Astrocyte of the cerebellum (primary cell): ENCODE results near the gene RNF227.
"Not testable (repeated sequence)": the region's sequence is repeated elsewhere in the genome, so short reads cannot be mapped to it uniquely, and the experiment has no call there.

Experiments used
- DNase-seq: peaks from one replicate; pipeline ENCODE4 v3.0.0-alpha.2; 2011; ENCODE audit warnings: low read depth
- H3K4me3 ChIP-seq: 2 replicates; pipeline ENCODE4 v1.5.1; 2011; ENCODE audit warnings: mild to moderate bottlenecking, low read depth, low read length, moderate library complexity
- in situ Hi-C: cut with HindIII; loops from 2 replicates; pipeline ENCODE4 v1.10.0; 2017; ENCODE audit warnings: low sequenced_read_pairs
- TF ChIP-seq, protein P1 (sequence below): IDR thresholded peaks from 2 replicates; pipeline ENCODE4 v1.5.1; 2012; ENCODE audit warnings: low read length, low read depth, moderate library complexity, mild to moderate bottlenecking; ENCODE audit errors: missing control alignments

The RNF227 gene

DNA sequence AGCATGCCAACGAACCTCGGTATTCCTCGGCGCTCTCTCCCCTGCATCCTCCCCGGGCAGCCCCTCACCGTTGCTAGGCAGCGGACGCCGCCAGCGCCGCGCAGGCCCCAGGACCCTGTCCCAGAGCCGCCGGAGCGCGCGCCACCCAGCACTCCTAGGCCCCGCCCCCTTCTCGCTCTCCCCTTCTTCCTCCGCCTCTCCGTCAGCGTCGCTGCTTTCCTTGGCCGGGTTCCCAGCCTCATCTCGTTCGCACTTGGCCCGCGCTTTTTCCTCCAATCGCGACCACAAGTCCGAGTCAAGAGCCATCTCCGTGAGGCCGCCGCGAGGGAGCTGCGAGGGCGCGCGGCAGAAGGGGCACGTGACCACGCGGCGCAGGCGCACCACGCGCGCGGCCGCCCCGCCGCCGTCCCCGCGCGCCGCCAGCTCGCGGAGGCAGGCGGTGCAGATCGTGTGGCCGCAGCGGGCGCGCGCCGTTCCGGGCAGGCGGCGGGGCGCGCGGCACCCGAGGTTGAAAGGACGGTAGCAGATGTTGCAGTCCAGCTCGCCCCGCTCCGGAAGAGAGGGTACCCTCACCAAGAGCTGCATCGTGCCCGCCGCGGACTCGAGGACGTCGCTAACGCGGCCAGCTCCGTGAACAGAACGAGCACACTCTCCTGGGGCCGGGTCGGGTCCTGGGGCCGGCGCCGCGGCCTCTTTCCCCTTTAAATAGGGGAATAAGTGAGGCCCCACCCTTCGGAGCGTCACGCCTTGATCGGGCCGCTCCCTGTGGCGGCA is at the start of gene RNF227:
Gene RNF227 (minus strand): TSS at position 679 of the 774 bp plus-strand sequence. CDS start 94 bp downstream, at position 585.
- H3K4me3 ChIP-seq, result peak within 1 kb of the TSS; percentile 47
- TF ChIP-seq, protein P1, sequence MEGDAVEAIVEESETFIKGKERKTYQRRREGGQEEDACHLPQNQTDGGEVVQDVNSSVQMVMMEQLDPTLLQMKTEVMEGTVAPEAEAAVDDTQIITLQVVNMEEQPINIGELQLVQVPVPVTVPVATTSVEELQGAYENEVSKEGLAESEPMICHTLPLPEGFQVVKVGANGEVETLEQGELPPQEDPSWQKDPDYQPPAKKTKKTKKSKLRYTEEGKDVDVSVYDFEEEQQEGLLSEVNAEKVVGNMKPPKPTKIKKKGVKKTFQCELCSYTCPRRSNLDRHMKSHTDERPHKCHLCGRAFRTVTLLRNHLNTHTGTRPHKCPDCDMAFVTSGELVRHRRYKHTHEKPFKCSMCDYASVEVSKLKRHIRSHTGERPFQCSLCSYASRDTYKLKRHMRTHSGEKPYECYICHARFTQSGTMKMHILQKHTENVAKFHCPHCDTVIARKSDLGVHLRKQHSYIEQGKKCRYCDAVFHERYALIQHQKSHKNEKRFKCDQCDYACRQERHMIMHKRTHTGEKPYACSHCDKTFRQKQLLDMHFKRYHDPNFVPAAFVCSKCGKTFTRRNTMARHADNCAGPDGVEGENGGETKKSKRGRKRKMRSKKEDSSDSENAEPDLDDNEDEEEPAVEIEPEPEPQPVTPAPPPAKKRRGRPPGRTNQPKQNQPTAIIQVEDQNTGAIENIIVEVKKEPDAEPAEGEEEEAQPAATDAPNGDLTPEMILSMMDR, result no peak
- in situ Hi-C loops, result no loop called here
- peak; percentile 86 for DNase-seq

DNA sequence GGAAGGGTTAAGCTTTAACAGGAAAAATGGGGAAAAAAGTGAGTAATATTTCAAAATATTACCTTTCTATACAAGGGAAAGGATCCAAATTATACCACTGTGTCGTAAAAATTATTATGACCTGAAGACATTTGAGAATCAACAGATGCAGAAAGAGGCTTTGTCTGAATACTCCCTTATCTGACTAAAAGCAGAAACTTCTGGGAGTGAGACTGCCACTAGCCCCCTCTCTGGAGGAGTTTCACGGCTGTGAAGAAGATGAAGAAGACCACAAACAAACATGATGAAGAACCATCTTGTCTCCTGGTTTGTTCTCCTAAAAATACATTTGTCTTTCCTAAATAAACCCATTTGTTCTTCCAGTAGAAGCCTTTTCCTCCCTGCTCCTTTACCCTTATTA is 45.3 kb upstream of the RNF227 start:
- TF ChIP-seq, protein P1, result no peak
- DNase-seq, result no peak

DNA sequence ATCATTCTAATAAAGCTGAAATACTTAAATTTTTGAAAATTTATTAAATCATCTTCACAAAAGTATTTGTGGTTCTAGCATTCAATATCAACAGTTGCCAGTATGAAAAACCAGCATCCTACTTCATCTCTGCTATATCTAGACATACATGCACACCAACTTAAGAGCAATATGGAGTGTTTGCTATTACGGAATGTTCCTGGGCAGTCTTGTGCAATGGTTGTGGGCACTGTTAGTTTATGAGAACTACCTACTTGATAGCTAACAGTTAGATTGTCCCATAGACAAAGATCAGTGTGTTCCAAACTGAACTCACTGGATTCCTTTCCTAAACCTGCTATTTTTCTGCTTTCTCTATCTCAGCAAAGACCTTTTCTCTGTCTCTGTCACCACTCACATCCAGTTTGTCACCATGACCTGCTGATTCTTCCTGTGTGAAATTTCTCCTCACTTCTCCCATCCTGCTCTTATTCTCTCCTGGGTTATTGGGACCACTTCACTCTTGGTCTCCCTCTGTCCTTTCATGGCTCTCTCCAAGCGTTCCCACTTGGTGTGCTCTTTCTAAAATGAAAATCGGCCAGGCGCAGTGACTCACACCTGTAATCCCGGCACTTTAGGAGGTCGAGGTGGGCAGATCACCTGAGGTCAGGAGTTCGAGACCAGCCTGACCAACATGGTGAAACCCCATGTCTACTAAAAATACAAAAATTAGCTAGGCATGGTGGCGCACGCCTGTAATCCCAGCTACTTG is 43.6 kb upstream of the RNF227 start:
- DNase-seq, result no peak
- no peak overlapping the region for H3K4me3 ChIP-seq
- in situ Hi-C loops, result no loop called here
- TF ChIP-seq, protein P1, result no peak

More for the DNA sequence above, 45.3 kb upstream of the RNF227 start:
- in situ Hi-C loops, result no loop called here
- H3K4me3 ChIP-seq, result no peak overlapping the region

DNA sequence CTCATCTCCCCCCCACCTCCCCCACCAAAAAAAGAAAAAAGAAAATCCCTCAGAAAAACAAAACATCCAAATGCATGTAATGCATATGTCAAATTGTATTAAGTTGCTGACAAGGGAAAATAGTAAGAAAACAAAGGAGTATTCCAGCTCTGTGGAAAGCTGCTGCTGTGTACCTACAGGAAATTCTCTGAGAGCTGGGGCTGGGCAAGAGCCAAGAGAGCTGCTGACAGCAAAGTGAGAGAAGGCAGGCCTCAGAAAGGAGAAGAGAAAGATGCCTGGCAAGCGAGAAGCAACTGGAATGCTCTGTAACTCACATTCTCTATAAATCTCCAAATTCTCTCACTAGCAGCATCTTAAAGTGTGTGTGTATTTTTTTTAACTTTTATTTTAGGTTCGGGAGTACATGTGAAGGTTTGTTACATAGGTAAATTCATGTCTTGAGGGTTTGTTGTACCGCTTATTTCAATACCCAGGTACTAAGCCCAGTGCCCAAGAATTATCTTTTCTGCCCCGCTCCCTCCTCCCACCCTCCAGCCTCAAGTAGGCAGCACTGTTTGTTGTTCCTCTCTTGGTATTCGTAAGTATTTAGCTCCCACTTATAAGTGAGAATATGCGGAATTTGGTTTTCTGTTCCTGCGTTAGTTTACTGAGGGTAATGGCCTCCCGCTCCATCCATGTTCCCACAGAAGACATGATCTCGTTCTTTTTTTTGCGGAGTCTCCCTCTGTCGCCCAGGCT is 40.3 kb upstream of the RNF227 start:
- in situ Hi-C loops, result no loop called here
- no peak for DNase-seq
- H3K4me3 ChIP-seq, result no peak overlapping the region

DNA sequence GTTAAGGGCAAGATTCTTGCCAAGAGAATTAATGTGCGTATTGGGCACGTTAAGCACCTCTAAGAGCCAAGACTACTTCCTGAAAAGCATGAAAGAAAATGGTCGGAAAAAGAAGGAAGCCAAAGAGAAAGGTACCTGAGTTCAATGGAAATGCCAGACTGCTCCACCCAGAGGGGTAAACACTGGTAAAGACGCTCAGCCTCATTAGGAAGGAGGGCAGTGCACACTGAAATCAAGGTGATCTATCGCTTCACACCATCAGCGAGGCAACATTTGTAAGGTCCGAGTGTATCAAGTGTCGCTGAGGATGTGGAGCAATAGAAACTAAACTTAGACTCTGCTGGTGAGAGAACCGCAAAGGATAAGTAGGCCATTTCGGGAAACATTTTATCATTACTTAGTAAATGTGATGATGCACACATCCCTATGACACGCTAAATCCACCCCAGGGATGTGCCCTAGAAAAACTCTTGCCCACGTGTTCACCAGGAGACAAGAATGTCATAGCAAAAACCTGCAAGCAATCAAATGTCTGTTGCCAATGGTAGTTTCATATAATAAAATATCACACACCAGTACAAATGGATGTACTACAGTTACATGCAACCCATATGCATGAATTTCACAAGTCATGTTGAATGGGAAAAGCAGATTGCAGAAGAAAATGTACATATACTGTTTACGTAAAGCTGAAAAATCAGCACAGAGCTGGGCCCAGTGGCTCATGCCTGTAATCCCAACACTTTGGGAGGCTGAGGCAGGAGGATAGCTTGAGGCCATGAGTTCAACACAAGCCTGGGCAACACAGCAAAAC is 39.5 kb upstream of the RNF227 start:
- DNase-seq, result no peak
- H3K4me3 ChIP-seq, result no peak overlapping the region
- TF ChIP-seq, protein P1, result no peak
- in situ Hi-C loops, result no loop called here

More for the DNA sequence above, 40.3 kb upstream of the RNF227 start:
- TF ChIP-seq, protein P1, result no peak

DNA sequence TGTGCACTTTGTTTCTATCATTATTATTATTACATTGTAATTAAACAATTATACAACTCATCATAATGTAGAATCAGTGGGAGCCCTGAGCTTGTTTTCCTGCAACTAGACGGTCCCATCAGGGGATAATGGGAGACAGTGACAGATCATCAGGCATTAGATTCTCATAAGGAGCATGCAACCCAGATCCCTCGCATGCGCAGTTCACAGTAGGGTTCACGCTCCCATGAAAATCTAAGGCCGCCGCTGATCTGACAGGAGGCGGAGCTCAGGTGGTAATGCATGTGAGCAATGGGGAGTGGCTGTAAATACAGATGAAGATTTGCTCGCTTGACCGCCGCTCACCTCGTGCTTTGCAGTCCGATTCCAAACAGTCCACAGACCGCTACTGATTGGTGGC is 37.2 kb upstream of the RNF227 start:
- in situ Hi-C loops, DNase-seq, H3K4me3 ChIP-seq: not testable (repeated sequence)
